Measurements from ENCODE around the gene PHLDA2. TPM values are rescaled to one million over a fixed set of nuclear protein-coding genes. Genes with fewer than 3 reads are reported as not detected.

PHLDA2 gene
- total and polyA plus RNA-seq, 4 donors: 0.60 to 49.2 (median 23.0) TPM

- WGBS, 2 donors: 91 to 92% methylated on average over 4 of the region's 4 CpGs
- no peaks in the 10 kb centered on the region for H3K27me3 ChIP-seq (ENCODE audit: control insufficient read depth in 3 of 3, insufficient read depth in 3 of 3, low read length in 2 of 3)
- ATAC-seq (ENCODE audit: insufficient read depth, low FRiP score): no peak
These were observed 46.4 kb upstream of the PHLDA2 start for GRCh38 chr11:2975594-2975993.

GRCh38 chr11:2974272-2974671, 45.1 kb upstream of the PHLDA2 start:
- Histone ChIP-seq H3K4me1 (ENCODE audit: control insufficient read depth in 5 of 5, insufficient read depth in 5 of 5, low read length in 5 of 5) (peaks cover 0 to 1% (median 0%) of the 10 kb centered on the region in 5 donors), H3K27me3 (ENCODE audit: control insufficient read depth in 3 of 3, insufficient read depth in 3 of 3, low read length in 2 of 3) (no peaks in the 10 kb centered on the region), H3K27ac (ENCODE audit: low read depth in 1 of 2, low read length in 1 of 2) (no peak overlapping the region), H3K36me3 (ENCODE audit: control insufficient read depth in 4 of 4, insufficient read depth in 4 of 4, low read length in 4 of 4) (peaks cover 50 to 72% (median 60%) of the 10 kb centered on the region in 4 donors), H3K9ac (ENCODE audit: insufficient read depth in 1 of 2, low read length in 2 of 2) (no peak overlapping the region), H3K4me3 (no peak overlapping the region), H3K9me3 (ENCODE audit: control insufficient read depth in 4 of 4, insufficient read depth in 3 of 4, low read length in 3 of 4) (no peaks in the 10 kb centered on the region)
- WGBS, 2 donors: 95% methylated on average over 3 of the region's 3 CpGs
- TF ChIP-seq CTCF (IDR thresholded peaks at IDR 0.05; ENCODE audit: control extremely low read depth, extremely low read depth): no peak
- DNase-seq (no peak), ATAC-seq (ENCODE audit: insufficient read depth, low FRiP score) (no peak)

More at GRCh38 chr11:2975594-2975993, 46.4 kb upstream of the PHLDA2 start:
- no peak for TF ChIP-seq CTCF (IDR thresholded peaks at IDR 0.05; ENCODE audit: control extremely low read depth, extremely low read depth)
- no peak for DNase-seq
- peaks cover 40 to 59% (median 48%) of the 10 kb centered on the region in 4 donors for H3K36me3 ChIP-seq (ENCODE audit: control insufficient read depth in 4 of 4, insufficient read depth in 4 of 4, low read length in 4 of 4)
- peaks cover 0 to 2% (median 0%) of the 10 kb centered on the region in 5 donors for H3K4me1 ChIP-seq (ENCODE audit: control insufficient read depth in 5 of 5, insufficient read depth in 5 of 5, low read length in 5 of 5)
- no peak overlapping the region for H3K4me3 ChIP-seq
- no peak overlapping the region for H3K27ac ChIP-seq (ENCODE audit: low read depth in 1 of 2, low read length in 1 of 2)
- no peaks in the 10 kb centered on the region for H3K9me3 ChIP-seq (ENCODE audit: control insufficient read depth in 4 of 4, insufficient read depth in 3 of 4, low read length in 3 of 4)
- no peak overlapping the region for H3K9ac ChIP-seq (ENCODE audit: insufficient read depth in 1 of 2, low read length in 2 of 2)

- Histone ChIP-seq H3K9me3 (ENCODE audit: control insufficient read depth in 4 of 4, insufficient read depth in 3 of 4, low read length in 3 of 4) (peaks cover 0 to 2% (median 0%) of the 10 kb centered on the region in 4 donors), H3K36me3 (ENCODE audit: control insufficient read depth in 4 of 4, insufficient read depth in 4 of 4, low read length in 4 of 4) (peaks cover 48 to 72% (median 61%) of the 10 kb centered on the region in 4 donors), H3K4me1 (ENCODE audit: control insufficient read depth in 5 of 5, insufficient read depth in 5 of 5, low read length in 5 of 5) (peaks cover 0 to 2% (median 0%) of the 10 kb centered on the region in 5 donors), H3K4me3 (no peak overlapping the region), H3K27ac (ENCODE audit: low read depth in 1 of 2, low read length in 1 of 2) (no peak overlapping the region), H3K27me3 (ENCODE audit: control insufficient read depth in 3 of 3, insufficient read depth in 3 of 3, low read length in 2 of 3) (no peaks in the 10 kb centered on the region), H3K9ac (ENCODE audit: insufficient read depth in 1 of 2, low read length in 2 of 2) (no peak overlapping the region)
- 77 to 78% methylated on average over 6 of the region's 6 CpGs for WGBS, 2 donors
- no peak for ATAC-seq (ENCODE audit: insufficient read depth, low FRiP score)
- no peak for DNase-seq
- no peak for TF ChIP-seq CTCF (IDR thresholded peaks at IDR 0.05; ENCODE audit: control extremely low read depth, extremely low read depth)
These were observed 39.2 kb upstream of the PHLDA2 start for GRCh38 chr11:2968341-2968900.

GRCh38 chr11:2964782-2965181, 35.6 kb upstream of the PHLDA2 start:
- WGBS, 2 donors: 86 to 89% methylated on average over 4 of the region's 4 CpGs
- H3K9ac ChIP-seq (ENCODE audit: insufficient read depth in 1 of 2, low read length in 2 of 2): no peak overlapping the region
- DNase-seq (no peak), ATAC-seq (ENCODE audit: insufficient read depth, low FRiP score) (no peak)
- H3K27me3 ChIP-seq (ENCODE audit: control insufficient read depth in 3 of 3, insufficient read depth in 3 of 3, low read length in 2 of 3): no peaks in the 10 kb centered on the region
- H3K27ac ChIP-seq (ENCODE audit: low read depth in 1 of 2, low read length in 1 of 2): no peak overlapping the region
- peaks cover 0 to 2% (median 0%) of the 10 kb centered on the region in 5 donors for H3K4me1 ChIP-seq (ENCODE audit: control insufficient read depth in 5 of 5, insufficient read depth in 5 of 5, low read length in 5 of 5)
- H3K36me3 ChIP-seq (ENCODE audit: control insufficient read depth in 4 of 4, insufficient read depth in 4 of 4, low read length in 4 of 4): peaks cover 23 to 68% (median 59%) of the 10 kb centered on the region in 4 donors
- no peak overlapping the region for H3K4me3 ChIP-seq
- TF ChIP-seq CTCF (IDR thresholded peaks at IDR 0.05; ENCODE audit: control extremely low read depth, extremely low read depth): no peak
- peaks cover 0 to 2% (median 0%) of the 10 kb centered on the region in 4 donors for H3K9me3 ChIP-seq (ENCODE audit: control insufficient read depth in 4 of 4, insufficient read depth in 3 of 4, low read length in 3 of 4)

Measured in lung (tissue), 12 donors.